IPS-20b (cell line): Measurements from ENCODE around the gene FOXN3.
A peak's percentile ranks its signal among the peaks of the same experiment; 100 is the strongest.
"Not testable (repeated sequence)": the region's sequence is repeated elsewhere in the genome, so short reads cannot be mapped to it uniquely, and the experiment has no call there.

Source experiments
- H3K27ac ChIP-seq: one replicate; pipeline ENCODE4 v1.5.1; 2013; ENCODE audit warnings: low read length
- H3K27me3 ChIP-seq: 2 replicates; pipeline ENCODE4 v1.6.1; 2013; ENCODE audit warnings: mild to moderate bottlenecking, low read length, inconsistent platforms; ENCODE audit not compliant: insufficient read depth
- H3K36me3 ChIP-seq: 2 replicates; pipeline ENCODE4 v1.6.1; 2013; ENCODE audit warnings: low read depth, mild to moderate bottlenecking, inconsistent platforms, low read length, moderate library complexity; ENCODE audit not compliant: insufficient read depth
- H3K4me1 ChIP-seq: 2 replicates; pipeline ENCODE4 v1.6.1; 2013; ENCODE audit warnings: mild to moderate bottlenecking, control low read depth, inconsistent platforms, low read length, moderate library complexity; ENCODE audit not compliant: insufficient read depth
- H3K4me3 ChIP-seq: 2 replicates; pipeline ENCODE4 v1.5.1; 2013; ENCODE audit warnings: mild to moderate bottlenecking, low read length, inconsistent platforms
- H3K9ac ChIP-seq: 2 replicates; pipeline ENCODE4 v1.6.1; 2013; ENCODE audit warnings: low read depth, mild to moderate bottlenecking, inconsistent platforms, low read length, moderate library complexity
- H3K9me3 ChIP-seq: 2 replicates; pipeline ENCODE4 v1.6.1; 2013; ENCODE audit warnings: mild to moderate bottlenecking, low read depth, low read length, inconsistent platforms; ENCODE audit not compliant: insufficient read depth

The FOXN3 gene

GRCh38 chr14:89302396-89302950 is 114.6 kb downstream of the FOXN3 start:
- Histone ChIP-seq H3K4me1 (peaks cover 38% of the 10 kb centered on the region), H3K9ac (no peak overlapping the region), H3K4me3 (no peak overlapping the region), H3K36me3 (peaks cover 17% of the 10 kb centered on the region), H3K27ac (peak overlapping the region; percentile 17), H3K27me3 (no peaks in the 10 kb centered on the region), H3K9me3 (no peaks in the 10 kb centered on the region)

DNA sequence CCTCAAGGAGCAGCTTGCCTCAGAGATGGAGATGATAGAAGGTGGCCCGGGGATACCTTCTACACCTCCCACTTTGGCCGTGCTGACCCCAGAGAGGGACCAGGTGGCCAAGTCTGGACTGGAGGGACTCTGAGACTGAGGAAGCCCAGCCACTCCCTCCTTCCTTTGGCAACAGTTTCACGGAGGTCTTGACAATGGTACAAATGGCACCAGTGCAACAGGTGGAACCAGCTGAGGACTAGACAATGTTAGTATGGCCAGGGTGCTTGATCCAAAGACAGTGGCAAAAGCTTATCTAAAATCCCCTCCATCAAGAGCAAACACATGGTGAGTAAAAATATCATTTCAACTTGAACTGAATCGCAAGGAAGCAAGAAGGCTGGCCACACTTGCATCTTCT is 117.4 kb downstream of the FOXN3 start:
- Histone ChIP-seq H3K36me3 (peaks cover 17% of the 10 kb centered on the region), H3K9ac (no peak overlapping the region), H3K9me3 (no peaks in the 10 kb centered on the region), H3K27me3 (no peaks in the 10 kb centered on the region), H3K27ac (no peak overlapping the region), H3K4me3 (no peak overlapping the region), H3K4me1 (peaks cover 37% of the 10 kb centered on the region)

DNA sequence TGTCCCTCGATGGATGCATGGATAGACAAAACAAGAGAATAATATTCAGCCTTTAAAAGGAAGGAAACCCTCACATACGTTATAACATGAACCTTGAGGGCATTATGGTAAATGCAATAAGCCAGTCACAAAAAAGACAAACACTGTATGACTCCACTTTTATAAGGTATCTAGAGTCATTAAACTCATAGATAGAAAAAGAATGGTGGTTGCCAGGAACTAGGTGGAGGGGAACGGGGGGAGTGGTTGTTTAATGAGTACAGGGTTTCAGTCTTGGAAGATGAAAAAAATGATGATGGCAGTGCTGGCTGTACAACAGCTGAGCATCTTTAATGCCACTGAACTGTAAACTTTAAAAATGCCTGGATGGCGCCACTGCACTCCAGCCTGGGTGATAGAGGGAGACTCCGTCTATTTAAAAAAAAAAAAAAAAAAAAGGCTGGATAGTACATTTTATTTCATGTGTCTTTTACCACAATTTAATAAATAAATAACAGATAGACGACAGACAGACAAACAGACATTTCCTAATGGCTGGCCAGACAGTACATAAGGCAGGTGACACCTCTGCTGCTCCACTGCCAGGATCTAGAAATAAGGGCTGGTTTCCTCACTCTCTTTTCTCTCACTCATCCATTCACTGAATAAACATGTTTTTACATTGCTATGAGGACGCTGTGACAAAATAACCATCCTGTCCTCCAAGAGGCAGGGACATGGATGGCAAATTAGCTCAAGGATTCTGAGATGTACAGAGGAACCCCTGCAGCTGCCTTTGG is 118.8 kb downstream of the FOXN3 start:
- peaks cover 38% of the 10 kb centered on the region for H3K4me1 ChIP-seq
- H3K4me3 ChIP-seq, result no peak overlapping the region
- no peak overlapping the region for H3K9ac ChIP-seq
- H3K36me3 ChIP-seq, result peaks cover 11% of the 10 kb centered on the region; the same call in 1 of the 2 replicates
- H3K9me3 ChIP-seq, result no peaks in the 10 kb centered on the region
- no peak overlapping the region for H3K27ac ChIP-seq
- no peaks in the 10 kb centered on the region for H3K27me3 ChIP-seq

GRCh38 chr14:89296281-89296745 is 120.7 kb downstream of the FOXN3 start:
- no peak overlapping the region; the same call in 1 of the 2 replicates for H3K4me3 ChIP-seq
- H3K4me1 ChIP-seq, result peaks cover 51% of the 10 kb centered on the region
- peak overlapping the region; percentile 80 for H3K27ac ChIP-seq
- H3K27me3 ChIP-seq, result no peaks in the 10 kb centered on the region
- H3K9ac ChIP-seq, result peak overlapping the region; percentile 64; the same call in 1 of the 2 replicates
- H3K36me3 ChIP-seq, result peaks cover 6% of the 10 kb centered on the region
- H3K9me3 ChIP-seq, result no peaks in the 10 kb centered on the region

- peak overlapping the region; percentile 89 for H3K27ac ChIP-seq
Measured at GRCh38 chr14:89294872-89295271, 122.2 kb downstream of the FOXN3 start.

GRCh38 chr14:89294469-89294868 is 122.6 kb downstream of the FOXN3 start:
- Histone ChIP-seq H3K27ac (peak overlapping the region; percentile 89), H3K36me3 (peaks cover 20% of the 10 kb centered on the region), H3K4me1 (peaks cover 51% of the 10 kb centered on the region), H3K4me3 (peak overlapping the region; percentile 36; the same call in 1 of the 2 replicates), H3K9ac (peak overlapping the region; percentile 76)
- not testable (repeated sequence) for H3K27me3 ChIP-seq, H3K9me3 ChIP-seq

More at GRCh38 chr14:89294872-89295271, 122.2 kb downstream of the FOXN3 start:
- H3K27me3 ChIP-seq, result no peaks in the 10 kb centered on the region
- no peak overlapping the region for H3K4me3 ChIP-seq
- H3K4me1 ChIP-seq, result peaks cover 51% of the 10 kb centered on the region
- H3K9ac ChIP-seq, result peak overlapping the region; percentile 69; the same call in 1 of the 2 replicates
- H3K9me3 ChIP-seq, result no peaks in the 10 kb centered on the region
- peaks cover 19% of the 10 kb centered on the region for H3K36me3 ChIP-seq

- H3K4me3 ChIP-seq, result peak overlapping the region; percentile 36; the same call in 1 of the 2 replicates
- peaks cover 51% of the 10 kb centered on the region for H3K4me1 ChIP-seq
- H3K9ac ChIP-seq, result peak overlapping the region; percentile 76
- no peaks in the 10 kb centered on the region for H3K9me3 ChIP-seq
- peaks cover 16% of the 10 kb centered on the region for H3K36me3 ChIP-seq
- peak overlapping the region; percentile 89 for H3K27ac ChIP-seq
- H3K27me3 ChIP-seq, result no peaks in the 10 kb centered on the region
Measured at GRCh38 chr14:89294060-89294459, 123.0 kb downstream of the FOXN3 start.

GRCh38 chr14:89293314-89293916 is 123.6 kb downstream of the FOXN3 start:
- no peaks in the 10 kb centered on the region for H3K9me3 ChIP-seq
- H3K4me3 ChIP-seq, result peak overlapping the region; percentile 36; the same call in 1 of the 2 replicates
- no peaks in the 10 kb centered on the region for H3K27me3 ChIP-seq
- H3K27ac ChIP-seq, result peak overlapping the region; percentile 89
- H3K9ac ChIP-seq, result peak overlapping the region; percentile 76
- peaks cover 51% of the 10 kb centered on the region for H3K4me1 ChIP-seq
- H3K36me3 ChIP-seq, result peaks cover 16% of the 10 kb centered on the region

- Histone ChIP-seq H3K9ac (peak overlapping the region; percentile 29; the same call in 1 of the 2 replicates), H3K27me3 (no peaks in the 10 kb centered on the region), H3K36me3 (peaks cover 16% of the 10 kb centered on the region), H3K4me1 (peaks cover 51% of the 10 kb centered on the region), H3K9me3 (no peaks in the 10 kb centered on the region), H3K27ac (peak overlapping the region; percentile 89), H3K4me3 (no peak overlapping the region)
Measured at GRCh38 chr14:89292579-89293313, 124.3 kb downstream of the FOXN3 start.

- Histone ChIP-seq H3K36me3 (peaks cover 19% of the 10 kb centered on the region), H3K9ac (peak overlapping the region; percentile 29; the same call in 1 of the 2 replicates), H3K4me1 (peaks cover 52% of the 10 kb centered on the region), H3K9me3 (no peaks in the 10 kb centered on the region), H3K27me3 (no peaks in the 10 kb centered on the region), H3K27ac (peak overlapping the region; percentile 49), H3K4me3 (no peak overlapping the region)
Measured at GRCh38 chr14:89291351-89291940, 125.6 kb downstream of the FOXN3 start.

DNA sequence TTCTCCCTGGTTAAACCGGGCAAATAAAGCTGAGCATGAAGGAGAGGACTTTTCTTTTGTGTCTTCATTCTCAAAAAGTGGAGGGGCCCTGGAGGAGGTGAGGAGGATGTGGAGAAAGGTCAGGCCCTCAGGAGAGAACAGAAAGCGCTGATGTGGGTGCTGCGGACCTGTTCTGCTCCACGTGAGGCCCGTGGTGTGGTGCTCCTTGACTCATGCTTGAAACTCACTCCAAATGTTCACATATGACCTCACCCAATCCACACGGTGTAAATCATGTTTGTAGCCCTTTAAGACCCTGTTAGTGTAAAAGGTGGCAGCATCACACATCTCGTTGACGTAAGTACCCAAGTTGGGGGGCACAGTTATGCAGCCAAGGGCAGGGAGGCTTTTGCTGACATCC is 126.2 kb downstream of the FOXN3 start:
- H3K27me3 ChIP-seq, result no peaks in the 10 kb centered on the region
- no peak overlapping the region for H3K27ac ChIP-seq
- H3K36me3 ChIP-seq, result peaks cover 20% of the 10 kb centered on the region
- peaks cover 51% of the 10 kb centered on the region for H3K4me1 ChIP-seq
- H3K9me3 ChIP-seq, result no peaks in the 10 kb centered on the region
- no peak overlapping the region for H3K4me3 ChIP-seq
- no peak overlapping the region for H3K9ac ChIP-seq
